ENCODE results near the gene FCHSD1.

DNA sequence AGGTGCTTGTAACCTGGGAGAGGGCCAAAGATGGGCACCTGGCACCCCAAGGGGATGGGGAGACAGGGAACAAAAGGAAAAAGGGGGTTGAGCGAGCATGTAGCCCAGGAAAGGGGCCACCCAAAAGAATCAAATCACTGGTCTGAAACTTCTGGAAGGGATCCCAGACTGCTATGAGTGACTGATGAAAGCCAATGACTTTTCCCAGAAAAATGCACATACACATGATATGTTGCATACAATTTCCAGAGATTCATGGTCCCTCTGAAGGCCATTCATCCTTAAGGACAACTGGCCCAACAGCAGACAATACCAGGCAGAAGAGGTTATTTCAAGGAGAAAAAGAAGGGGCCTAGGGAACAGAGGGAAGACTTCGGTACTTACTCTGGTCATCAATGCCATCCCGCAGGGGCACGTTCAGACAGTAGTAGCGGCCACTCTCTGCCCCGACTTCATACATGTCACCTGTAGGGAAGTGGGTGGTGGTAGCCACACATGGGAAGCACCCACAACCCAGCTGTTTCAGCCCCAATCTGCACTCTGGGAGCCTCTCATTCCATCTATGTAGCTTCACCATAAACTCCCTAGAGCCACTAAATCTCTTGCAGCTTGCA lies 22.9 kb downstream of the FCHSD1 start:
- TF ChIP-seq CSDC2 (CRISPR knock-in tag; IDR thresholded peaks at IDR 0.05) (no peak), ZFP30 (CRISPR knock-in tag; IDR thresholded peaks at IDR 0.05) (no peak), ZNF565 (CRISPR knock-in tag; conservative IDR thresholded peaks at IDR 0.05; ENCODE audit: low read depth) (no peak), ZNF70 (CRISPR knock-in tag; IDR thresholded peaks at IDR 0.05) (no peak), TCF4 (CRISPR knock-in tag; IDR thresholded peaks at IDR 0.05; ENCODE audit: borderline replicate concordance) (no peak), OSR1 (CRISPR knock-in tag; IDR thresholded peaks at IDR 0.05) (no peak), ZNF8 (CRISPR knock-in tag; IDR thresholded peaks at IDR 0.05) (no peak)
- TF ChIP-seq, protein P1, sequence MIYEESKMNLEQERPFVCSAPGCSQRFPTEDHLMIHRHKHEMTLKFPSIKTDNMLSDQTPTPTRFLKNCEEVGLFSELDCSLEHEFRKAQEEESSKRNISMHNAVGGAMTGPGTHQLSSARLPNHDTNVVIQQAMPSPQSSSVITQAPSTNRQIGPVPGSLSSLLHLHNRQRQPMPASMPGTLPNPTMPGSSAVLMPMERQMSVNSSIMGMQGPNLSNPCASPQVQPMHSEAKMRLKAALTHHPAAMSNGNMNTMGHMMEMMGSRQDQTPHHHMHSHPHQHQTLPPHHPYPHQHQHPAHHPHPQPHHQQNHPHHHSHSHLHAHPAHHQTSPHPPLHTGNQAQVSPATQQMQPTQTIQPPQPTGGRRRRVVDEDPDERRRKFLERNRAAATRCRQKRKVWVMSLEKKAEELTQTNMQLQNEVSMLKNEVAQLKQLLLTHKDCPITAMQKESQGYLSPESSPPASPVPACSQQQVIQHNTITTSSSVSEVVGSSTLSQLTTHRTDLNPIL (CRISPR knock-in tag; IDR thresholded peaks at IDR 0.05; ENCODE audit: low read depth) = no peak

Data from SK-N-SH treated with all-trans-retinoic acid at 6 μM for 48 hours (cell line).